D341Med (cell line): ENCODE data around the gene FUT8.
"Not testable (repeated sequence)": the region's sequence is repeated elsewhere in the genome, so short reads cannot be mapped to it uniquely, and the experiment has no call there.

Experiments used
- DNase-seq: peaks from one replicate; pipeline ENCODE4 v3.0.0; 2012; ENCODE audit warnings: low spot score

FUT8 gene

DNA sequence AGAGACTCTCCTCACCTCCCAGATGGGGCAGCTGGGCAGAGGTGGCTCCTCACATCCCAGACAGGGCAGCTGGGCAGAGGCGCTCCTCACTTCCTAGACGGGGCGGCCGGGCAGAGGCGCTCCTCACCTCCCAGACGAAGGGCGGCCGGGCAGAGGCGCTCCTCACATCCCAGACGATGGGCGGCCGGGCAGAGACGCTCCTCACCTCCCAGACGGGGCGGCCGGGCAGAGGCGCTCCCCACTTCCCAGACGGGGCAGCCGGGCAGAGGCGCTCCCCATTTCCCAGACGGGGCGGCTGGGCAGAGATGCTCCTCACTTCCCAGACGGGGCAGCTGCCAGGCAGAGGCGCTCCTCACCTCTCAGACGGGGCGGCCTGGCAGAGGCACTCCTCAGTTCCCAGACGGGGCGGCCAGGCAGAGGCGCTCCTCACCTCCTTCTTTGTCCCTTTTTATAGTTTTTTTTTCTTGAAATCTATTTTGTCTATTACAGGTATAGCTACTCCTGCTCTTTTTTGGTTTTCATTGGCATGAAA is 304.9 kb downstream of the FUT8 start:
- DNase-seq, result not testable (repeated sequence)

DNA sequence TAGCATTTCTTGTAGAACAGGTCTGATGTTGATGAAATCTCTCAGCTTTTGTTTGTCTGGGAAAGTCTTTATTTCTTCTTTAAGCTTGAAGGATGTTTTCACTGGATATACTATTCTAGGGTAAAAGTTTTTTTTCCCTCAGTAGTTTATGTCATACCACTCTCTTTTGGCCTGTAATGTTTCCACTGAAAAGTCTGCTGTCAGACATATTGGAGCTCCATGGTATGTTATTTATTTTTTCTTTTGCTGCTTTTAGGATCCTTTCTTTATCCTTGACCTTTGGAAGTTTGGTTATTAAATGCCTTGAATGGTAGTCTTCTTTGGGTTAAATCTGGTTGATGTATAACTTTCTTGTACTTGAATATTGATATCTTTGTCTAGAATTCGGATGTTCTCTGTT is 306.1 kb downstream of the FUT8 start:
- DNase-seq, result no peak

GRCh38 chr14:65720171-65720570 is 307.6 kb downstream of the FUT8 start:
- DNase-seq, result no peak

DNA sequence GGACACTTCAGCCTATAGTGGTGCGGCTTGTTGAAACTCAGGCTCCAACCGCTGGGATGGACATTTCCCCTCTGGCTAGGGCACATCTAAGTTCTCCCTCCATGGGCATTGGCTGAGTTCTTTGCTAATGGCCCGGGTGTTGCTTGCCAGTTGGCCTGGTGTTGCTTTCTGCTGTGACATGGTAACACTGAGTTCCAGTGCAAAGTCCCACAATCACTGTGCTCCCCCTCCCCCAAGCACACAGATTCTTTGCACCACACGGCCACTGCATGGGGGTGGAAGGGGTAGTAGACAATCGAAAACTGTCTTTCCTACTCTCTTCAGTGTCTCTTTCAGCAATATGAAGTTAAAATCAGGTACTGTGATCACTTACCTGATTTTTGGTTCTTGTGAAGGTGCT is 308.2 kb downstream of the FUT8 start:
- no peak for DNase-seq

DNA sequence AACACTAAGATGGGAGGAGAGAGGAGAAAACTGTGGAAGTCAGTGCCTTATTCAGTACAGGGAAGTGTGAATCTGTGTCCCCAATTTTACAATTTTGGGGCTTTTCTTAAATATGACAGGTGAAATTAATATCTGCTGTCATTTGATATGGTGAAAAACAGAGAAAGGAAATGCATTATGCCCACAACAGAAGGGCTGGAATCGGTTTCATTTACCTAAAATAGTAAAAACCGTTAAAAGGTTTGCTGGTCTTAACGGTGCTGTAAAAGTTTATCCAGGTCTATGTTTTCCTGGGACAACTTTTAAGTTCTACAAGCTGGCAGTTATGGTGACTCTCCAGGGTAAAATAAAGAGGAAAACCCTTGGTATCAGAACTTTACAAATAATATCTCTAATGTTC is 310.8 kb downstream of the FUT8 start:
- no peak for DNase-seq

DNA sequence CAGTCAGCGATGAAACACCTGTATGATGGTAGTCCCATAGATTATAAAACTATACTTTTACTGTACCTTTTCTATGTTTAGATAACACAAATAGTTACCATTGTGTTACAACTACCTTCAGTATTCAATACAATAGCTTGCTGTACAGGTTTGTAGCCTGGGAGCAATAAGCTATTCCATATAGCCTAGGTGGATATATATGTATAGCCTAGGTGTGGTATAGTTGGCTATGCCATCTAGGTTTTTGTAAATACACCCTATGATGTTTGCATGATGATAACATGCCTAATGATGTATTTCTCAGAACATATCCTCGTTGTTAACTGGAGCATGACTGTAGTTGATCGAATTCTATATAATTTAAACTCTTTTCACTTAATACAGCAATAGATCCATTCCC is 316.1 kb downstream of the FUT8 start:
- DNase-seq, result no peak

GRCh38 chr14:65729566-65729965 is 317.0 kb downstream of the FUT8 start:
- no peak for DNase-seq

DNA sequence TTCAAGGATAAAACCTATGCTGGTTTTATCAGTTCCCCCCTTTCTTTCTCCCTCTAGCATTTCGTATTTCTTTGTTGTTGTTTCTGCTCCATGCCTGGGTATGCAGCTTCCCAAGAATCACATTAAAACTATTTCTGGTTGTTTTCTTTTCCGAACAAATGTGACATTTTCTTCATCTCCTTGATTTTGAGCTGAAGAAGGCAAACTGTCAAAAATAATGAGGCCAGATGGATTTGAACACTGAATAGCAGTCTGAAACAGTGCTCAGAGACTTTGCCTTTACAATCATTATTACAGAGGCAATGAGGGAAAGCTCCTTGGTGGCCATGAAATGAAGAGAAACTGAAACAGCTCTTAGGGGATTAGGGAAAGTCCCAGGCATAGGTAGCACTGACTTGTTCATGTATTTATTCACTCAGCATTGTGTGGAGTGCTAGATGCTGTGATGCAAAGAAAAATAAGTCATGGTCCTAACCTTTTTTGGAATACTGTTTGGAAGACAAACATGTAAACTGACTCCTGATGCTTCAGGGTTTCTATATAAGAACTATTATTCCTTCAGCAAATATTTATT is 319.5 kb downstream of the FUT8 start:
- no peak for DNase-seq

DNA sequence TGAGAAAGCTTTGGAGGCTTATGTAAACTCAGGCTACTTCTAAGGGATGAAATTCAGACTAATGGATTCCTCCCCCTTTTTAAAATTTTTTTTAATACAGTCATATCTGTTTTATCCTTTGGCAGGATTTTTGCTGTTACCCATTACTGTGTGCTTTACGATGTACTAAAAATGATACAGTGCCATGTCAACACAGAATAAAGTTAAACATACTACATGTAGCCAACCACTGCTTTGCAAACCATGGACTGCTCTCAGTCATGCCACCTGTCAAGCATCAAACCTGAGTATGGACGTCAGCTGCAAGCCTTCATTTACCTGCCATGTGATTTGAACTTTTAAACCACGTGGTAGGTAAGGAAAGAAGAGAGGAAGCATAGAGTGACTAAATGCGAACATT is 325.8 kb downstream of the FUT8 start:
- no peak for DNase-seq

DNA sequence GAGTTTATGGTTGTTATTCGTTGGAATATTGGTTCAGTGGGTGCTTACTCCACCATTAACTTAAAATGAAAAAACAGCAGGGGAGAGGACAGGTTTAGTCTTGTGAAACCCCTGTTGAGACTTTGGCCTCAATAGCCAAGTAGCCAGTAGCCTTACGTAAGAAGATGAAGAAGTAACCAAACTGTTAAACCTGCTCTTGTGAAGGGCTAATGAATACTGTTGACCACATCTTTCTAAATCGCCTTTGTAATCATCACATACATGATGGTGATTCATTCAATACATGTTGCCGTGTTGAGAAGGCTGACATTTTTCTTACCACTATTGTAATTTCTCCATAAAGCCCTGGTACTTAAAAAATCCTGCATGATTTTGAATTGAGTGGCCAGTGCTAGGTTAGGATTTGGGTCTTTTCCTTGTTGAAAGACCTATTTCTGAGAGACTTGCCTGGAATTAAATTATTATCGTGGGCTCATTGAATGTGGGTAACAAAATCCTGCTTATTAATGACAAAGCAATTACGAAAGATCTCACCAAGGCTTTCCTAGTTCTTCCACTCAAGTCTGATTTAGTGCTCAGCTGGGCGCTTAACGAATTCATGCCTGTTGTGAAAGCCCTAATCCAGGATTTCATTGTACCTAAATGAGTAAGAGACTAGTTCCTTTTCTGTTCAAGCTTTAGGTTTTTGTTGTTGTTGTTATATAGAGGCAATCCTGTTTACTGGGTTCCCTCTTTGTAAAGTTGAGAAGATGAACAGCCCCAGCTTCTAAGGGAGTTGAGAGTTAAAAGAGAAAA is 333.1 kb downstream of the FUT8 start:
- DNase-seq, result no peak

GRCh38 chr14:65748796-65749195 is 336.3 kb downstream of the FUT8 start:
- DNase-seq, result no peak

GRCh38 chr14:65749287-65749686 is 336.8 kb downstream of the FUT8 start:
- no peak for DNase-seq

- no peak for DNase-seq
Measured at GRCh38 chr14:65750906-65751305, 338.4 kb downstream of the FUT8 start.

- no peak for DNase-seq
Measured at GRCh38 chr14:65751510-65751909, 339.0 kb downstream of the FUT8 start.

DNA sequence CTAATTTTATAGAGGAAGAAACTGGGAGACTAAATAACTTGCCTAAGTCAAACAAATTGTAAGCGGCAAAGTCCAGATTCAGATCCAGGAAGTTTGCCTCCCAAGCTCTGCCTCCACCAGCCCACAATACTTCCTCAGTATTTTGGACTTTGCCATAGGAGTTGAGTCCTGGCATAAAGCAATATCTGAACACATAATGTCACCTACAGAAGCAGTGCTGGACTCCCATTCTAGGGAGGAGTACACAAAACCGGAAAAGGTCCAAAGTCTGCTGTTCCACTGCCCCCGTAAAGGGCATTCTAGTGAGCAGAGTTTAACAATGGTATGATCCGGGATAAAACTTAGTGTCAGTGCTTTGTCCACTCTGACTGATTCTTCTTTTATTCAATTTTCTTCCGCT is 340.5 kb downstream of the FUT8 start:
- DNase-seq, result no peak

- no peak for DNase-seq
Measured at GRCh38 chr14:65755331-65755730, 342.8 kb downstream of the FUT8 start.

DNA sequence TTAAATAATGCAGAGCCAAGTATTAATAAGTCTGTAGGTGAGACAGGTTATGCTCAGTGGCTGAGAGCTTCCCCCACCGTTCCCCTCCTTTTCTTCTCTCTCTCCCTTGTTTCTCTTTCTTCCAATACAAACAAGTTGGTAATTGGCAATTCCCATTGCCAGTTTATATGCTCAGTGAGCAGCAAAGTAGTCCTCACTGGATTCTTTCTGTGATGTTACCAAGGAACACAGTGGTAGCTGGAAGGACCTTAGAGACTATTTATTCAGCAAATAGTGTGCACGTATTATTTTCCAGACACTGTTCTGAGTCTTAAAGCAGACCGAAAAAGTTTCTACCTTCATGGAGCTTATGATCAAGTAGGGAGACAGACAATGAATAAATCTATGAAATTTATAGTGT is 344.4 kb downstream of the FUT8 start:
- DNase-seq, result no peak

DNA sequence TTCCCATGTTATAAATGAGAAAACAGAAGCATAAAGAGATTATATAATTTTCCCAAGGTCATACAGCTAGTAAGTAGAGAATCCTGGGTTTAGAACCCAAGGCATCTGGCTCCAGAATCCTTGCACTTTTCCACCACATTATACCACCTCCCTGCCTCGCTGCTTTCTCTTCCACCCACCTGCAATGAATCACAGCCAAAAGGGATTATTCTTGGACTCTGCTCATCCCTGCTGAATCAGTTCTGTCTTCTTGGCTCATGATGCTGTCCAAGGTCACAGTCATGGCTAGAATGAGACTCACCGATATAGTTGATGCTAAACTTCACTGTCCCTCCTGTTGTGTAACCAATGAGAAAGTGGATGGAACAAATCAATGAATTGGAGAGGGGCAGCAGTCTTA is 356.6 kb downstream of the FUT8 start:
- no peak for DNase-seq

DNA sequence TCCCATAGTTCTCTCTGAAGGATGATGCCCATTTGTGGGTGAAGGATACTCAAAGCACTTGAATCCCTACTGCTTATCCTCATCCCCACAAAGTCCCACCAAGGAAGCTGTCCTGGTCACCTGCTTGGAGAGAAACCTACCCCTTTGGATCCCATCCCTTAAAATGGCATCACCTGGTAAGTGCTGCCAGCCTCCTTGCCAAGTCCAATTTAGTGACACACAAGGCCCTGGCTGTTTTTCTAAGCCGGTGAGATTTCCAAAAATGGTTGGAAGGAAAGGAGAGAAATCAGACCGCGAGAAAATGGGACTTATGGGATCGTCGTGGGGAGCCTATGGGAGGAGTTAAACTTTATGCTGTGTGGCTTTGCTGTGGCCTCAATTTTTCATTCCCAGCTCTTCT is 358.2 kb downstream of the FUT8 start:
- no peak for DNase-seq

GRCh38 chr14:65771271-65771670 is 358.7 kb downstream of the FUT8 start:
- DNase-seq, result no peak

DNA sequence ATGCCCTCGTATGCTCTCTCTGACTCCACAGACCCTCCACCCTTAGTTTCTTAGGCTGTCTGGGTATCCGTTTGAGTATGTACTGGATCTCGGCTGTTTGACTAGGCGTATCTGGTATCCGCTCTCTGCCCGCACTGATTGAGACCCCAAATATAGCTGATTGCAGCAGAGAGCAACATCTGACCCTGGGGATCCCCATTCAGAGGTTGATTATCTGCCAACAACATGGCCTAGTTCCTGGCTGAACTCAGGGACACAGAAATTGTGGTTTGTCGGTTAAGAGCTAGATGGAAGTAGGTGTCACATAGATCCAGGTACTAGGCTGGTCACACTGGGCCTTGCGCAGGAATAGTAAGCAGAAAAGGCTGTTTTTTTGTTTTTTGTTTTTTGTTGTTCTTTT is 359.9 kb downstream of the FUT8 start:
- no peak for DNase-seq

DNA sequence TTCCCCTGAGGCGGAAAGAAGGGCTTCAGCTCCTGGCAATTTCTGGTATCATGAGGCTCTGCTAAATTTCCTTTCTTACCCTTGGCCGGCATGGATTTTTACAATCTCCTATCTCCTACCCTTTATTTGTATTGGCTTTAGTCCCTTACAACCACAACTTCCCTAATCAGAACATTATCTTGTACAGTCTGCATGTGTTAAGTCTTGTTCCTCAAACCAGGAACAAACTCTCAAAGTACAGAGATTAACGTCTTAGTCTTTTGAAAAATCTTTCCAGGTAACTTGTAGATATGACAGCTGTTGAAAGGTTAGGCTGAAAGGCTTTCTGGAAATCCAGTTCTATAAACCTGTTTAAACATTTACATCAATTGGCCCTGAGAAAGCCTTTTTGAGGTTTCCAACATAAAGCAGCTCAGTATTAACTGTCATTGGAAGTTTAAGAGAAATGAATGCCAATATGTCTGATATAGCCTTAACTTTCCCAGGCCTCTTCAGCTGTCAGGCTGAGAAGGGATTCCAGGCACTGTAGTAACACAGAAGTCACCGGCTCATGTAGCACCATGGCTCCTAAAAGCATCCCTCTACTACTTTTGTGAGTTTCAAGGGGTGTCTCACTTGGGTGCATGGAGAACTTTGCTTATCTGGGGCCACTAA is 360.5 kb downstream of the FUT8 start:
- DNase-seq, result no peak

- DNase-seq, result no peak
Measured at GRCh38 chr14:65774041-65774440, 361.5 kb downstream of the FUT8 start.
